GM12875 (cell line): ENCODE measurements around the gene PNMA6A.
"Not testable (repeated sequence)": the region's sequence is repeated elsewhere in the genome, so short reads cannot be mapped to it uniquely, and the experiment has no call there.

Experiments used
- H3K4me3 ChIP-seq: one replicate; pipeline ENCODE4 v1.5.1; 2011; ENCODE audit warnings: low read depth, low read length, control low read depth
- CTCF ChIP-seq: IDR thresholded peaks from 2 replicates; pipeline ENCODE4 v1.5.1; 2011; ENCODE audit warnings: low read depth, mild to moderate bottlenecking, control low read depth, inconsistent platforms, low read length, moderate library complexity, borderline replicate concordance; ENCODE audit not compliant: insufficient read depth

PNMA6A gene

DNA sequence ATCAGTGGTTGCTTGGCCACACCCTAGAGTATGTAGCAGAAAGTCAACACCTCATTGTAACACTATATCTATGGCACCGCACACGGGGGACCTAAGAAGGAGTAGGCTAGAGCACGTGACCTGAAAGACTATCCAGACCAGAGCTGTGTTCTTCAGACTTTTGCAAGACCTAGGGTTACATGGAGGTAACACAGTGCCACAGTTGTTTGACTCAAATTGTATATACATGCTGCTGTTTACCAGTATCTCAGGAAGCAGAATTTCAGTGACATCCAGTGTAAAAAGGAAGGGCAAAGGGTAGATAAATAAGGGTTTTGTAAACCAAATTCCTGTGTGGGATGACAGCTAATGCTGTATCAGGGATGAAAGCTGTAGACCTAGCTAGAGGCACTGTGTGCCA lies 30.2 kb downstream of the PNMA6A start:
- TF ChIP-seq CTCF = no peak
- H3K4me3 ChIP-seq = no peak overlapping the region

DNA sequence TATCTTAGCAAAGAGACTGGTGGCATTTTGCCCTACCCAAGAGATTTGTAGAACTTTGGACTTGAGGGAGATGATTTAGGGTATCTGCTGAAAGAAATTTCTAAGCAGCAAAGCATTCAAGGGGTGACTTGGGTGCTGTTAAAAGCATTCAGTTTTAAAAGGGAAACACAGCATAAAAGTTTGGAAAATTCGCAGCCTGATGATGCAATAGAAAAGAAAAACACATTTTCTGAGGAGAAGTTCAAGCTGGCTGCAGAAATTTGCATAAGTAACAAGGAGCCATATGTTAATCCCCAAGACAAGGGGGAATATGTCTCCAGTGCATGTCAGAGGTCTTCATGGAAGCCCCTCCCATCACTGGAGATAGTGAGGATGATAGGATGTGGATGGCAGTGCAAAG lies 32.7 kb downstream of the PNMA6A start:
- H3K4me3 ChIP-seq = not testable (repeated sequence)

DNA sequence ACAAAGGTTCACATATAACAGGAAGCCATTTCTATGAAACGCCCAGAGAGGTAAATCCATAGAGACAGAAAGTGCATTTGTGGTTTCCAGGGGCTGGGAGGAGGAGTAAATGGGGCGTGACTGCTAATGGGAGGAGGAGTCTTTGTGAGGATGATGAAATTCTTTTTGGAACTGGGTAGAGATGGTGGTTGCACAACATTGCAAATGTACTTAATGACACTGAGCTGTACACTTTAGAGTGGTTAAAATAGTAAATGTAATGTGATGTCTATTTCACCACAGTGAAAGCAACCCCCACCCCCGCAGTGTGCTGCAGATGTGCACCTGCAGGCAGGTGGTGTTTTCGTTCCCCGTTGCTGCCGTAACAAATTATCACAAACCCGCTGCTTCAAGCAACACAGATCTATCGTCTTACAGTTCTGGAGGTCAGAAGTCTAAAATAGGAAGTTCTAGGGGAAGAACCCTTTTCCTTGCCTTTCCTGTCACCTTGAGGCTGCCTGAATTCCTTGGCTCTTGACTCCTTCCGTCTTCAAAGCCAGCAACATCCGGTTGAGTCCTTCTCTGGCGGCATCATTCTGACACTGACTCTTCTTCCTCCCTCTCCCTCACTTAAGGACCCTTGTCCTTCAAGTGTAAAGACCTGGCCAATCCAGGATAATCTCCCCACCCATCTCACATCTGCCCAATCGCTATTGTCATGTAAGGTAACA lies 34.0 kb downstream of the PNMA6A start:
- H3K4me3 ChIP-seq = not testable (repeated sequence)

DNA sequence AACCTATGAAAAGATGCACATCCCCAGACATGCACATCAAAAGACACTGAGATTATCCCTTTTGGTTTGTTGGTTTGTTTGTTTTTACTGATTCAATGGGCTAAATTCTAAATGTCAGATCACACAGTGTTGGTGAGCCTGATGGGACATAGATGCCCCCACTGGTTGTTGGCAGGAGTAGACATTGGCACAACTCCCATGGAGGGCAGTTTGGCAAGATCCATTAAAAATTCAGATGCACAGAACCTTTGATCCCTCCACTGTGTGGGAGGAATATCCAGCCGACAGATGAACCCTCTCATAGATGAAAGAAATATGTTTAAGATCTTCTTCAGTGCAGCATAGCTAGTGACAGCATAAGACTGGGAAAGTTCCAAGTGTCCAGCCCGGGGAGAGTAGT lies 38.5 kb downstream of the PNMA6A start:
- not testable (repeated sequence) for H3K4me3 ChIP-seq

DNA sequence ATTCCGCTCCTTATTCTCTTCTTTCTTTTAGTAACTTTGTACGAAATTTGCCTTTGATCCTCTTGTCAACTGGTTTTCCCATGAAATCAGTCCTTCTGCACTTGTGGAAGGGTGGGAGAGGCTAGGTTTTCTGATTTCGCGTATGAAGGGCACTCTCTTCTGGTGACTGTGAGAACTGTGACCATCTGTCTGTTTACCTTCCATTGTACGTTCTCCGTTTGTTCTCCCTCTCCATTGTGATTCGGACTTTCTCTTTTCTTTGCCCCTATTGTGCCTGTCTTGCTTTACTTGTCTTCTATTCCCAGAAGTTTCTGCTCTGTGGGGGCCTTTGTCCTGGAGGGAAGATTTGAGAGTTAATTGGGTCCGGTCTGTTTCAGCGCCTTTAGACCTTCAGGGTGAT lies 41.6 kb downstream of the PNMA6A start:
- not testable (repeated sequence) for H3K4me3 ChIP-seq

DNA sequence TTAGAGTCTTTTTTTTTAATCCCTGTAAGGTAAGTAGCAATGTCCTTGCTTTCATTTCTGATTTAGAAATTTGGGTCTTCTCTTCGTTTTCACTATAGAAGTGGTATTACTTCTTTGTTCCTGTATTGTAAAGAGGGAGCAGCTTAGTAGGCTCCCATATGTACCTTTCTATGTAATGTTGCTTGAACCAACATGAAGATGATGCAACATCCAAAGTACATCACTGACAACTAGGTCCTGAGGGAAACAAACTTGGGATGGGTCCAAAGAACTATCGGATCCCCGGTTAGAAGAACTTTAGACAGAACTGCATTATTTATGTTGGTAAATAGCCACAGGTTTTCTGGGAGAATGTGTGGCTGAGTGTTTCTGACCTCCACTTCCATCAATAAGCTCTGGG lies 45.5 kb downstream of the PNMA6A start:
- not testable (repeated sequence) for H3K4me3 ChIP-seq

- H3K4me3 ChIP-seq = not testable (repeated sequence)
Observed at GRCh38 chrX:153120230-153120629, 48.0 kb downstream of the PNMA6A start.

GRCh38 chrX:153123468-153123867 lies 51.2 kb downstream of the PNMA6A start:
- H3K4me3 ChIP-seq = not testable (repeated sequence)
